PC-3 (cell line): Measurements from ENCODE around the gene IL1RAPL2. TPM values are rescaled to one million over a fixed set of nuclear protein-coding genes. Genes with fewer than 3 reads are reported as not detected.
"Not testable (repeated sequence)": the region's sequence is repeated elsewhere in the genome, so short reads cannot be mapped to it uniquely, and the experiment has no call there.

Source experiments
- ATAC-seq: fragments of 200-7000 bp; cut with Tn5 transposase; 2 replicates; pipeline ENCODE4 v1.9.1; 2020; ENCODE audit warnings: mild to moderate bottlenecking, moderate library complexity
- BruUV-seq: library from RNA; stranded (reverse); fragments of 400-500 nt; replicated peaks from 2 replicates; lab custom pipeline; 2021; lab: Mats Ljungman, UMichigan
- CTCF ChIA-PET: fragments of 300-600 bp; sonication (Branson Sonifier 250); formaldehyde crosslinking; loops from one replicate; lab custom pipeline; 2022; ENCODE audit warnings: antibody characterized with exemption; lab: Charles Lee
- POLR2A ChIA-PET: fragments of 300-600 bp; sonication (Branson Sonifier 250); formaldehyde crosslinking; loops from one replicate; lab custom pipeline; 2022; ENCODE audit warnings: antibody characterized with exemption; ENCODE audit not compliant: unreplicated experiment; lab: Charles Lee
- DNase-seq: peaks from one replicate; pipeline ENCODE4 v3.0.0-alpha.2; 2015
- H2AFZ ChIP-seq: fragments of 300-600 bp; sonication (generic); 2 replicates; pipeline ENCODE4 v1.6.0; 2016; ENCODE audit warnings: antibody characterized with exemption, low read length
- H3F3A ChIP-seq: fragments of 300-600 bp; sonication (generic); one replicate; pipeline ENCODE4 v1.6.0; 2017; ENCODE audit warnings: antibody characterized with exemption, low read length, control low read depth, mild to moderate bottlenecking; ENCODE audit not compliant: unreplicated experiment
- H3K27ac ChIP-seq: fragments of 300-600 bp; sonication (generic); 2 replicates; pipeline ENCODE4 v1.5.1; 2016; ENCODE audit warnings: mild to moderate bottlenecking, low read length
- H3K27me3 ChIP-seq: fragments of 300-600 bp; sonication (generic); 2 replicates; pipeline ENCODE4 v1.6.1; 2016; ENCODE audit warnings: low read length, mixed read lengths
- H3K36me3 ChIP-seq: fragments of 300-600 bp; sonication (generic); 2 replicates; pipeline ENCODE4 v1.6.1; 2016; ENCODE audit warnings: low read depth, mixed run types, low read length, mixed read lengths
- H3K4me1 ChIP-seq: fragments of 300-600 bp; sonication (generic); 2 replicates; pipeline ENCODE4 v1.5.1; 2016; ENCODE audit warnings: low read length; ENCODE audit not compliant: insufficient read depth
- H3K4me2 ChIP-seq: fragments of 300-600 bp; sonication (generic); 2 replicates; pipeline ENCODE4 v1.6.0; 2016; ENCODE audit warnings: low read length
- H3K4me3 ChIP-seq: fragments of 300-600 bp; sonication (generic); 2 replicates; pipeline ENCODE4 v1.5.1; 2016; ENCODE audit warnings: mild to moderate bottlenecking, low read length, mixed read lengths
- H3K79me2 ChIP-seq: fragments of 300-600 bp; sonication (generic); 2 replicates; pipeline ENCODE4 v1.6.1; 2017; ENCODE audit warnings: low read length, mixed read lengths
- H3K9ac ChIP-seq: fragments of 300-600 bp; sonication (generic); 2 replicates; pipeline ENCODE4 v1.6.0; 2016; ENCODE audit warnings: mild to moderate bottlenecking, low read length
- H3K9me2 ChIP-seq: fragments of 300-600 bp; sonication (generic); replicated peaks from 2 replicates; pipeline ENCODE4 v1.6.1; 2016; ENCODE audit warnings: mixed run types, low read length, mixed read lengths
- H3K9me3 ChIP-seq: fragments of 300-600 bp; sonication (generic); 2 replicates; pipeline ENCODE4 v1.6.1; 2016; ENCODE audit warnings: low read length, mixed read lengths
- H4K20me1 ChIP-seq: fragments of 300-600 bp; sonication (generic); 2 replicates; pipeline ENCODE4 v1.6.1; 2016; ENCODE audit warnings: low read length, mixed read lengths
- CTCF ChIP-seq: fragments of 300-600 bp; sonication (generic); conservative IDR thresholded peaks from 2 replicates; pipeline ENCODE4 v1.5.1; 2017; ENCODE audit warnings: antibody characterized with exemption, low read depth, mild to moderate bottlenecking, low read length
- EZH2 ChIP-seq: fragments of 300-600 bp; sonication (generic); IDR thresholded peaks from one replicate; pipeline ENCODE4 v1.6.1; 2017; ENCODE audit warnings: antibody characterized with exemption, mild to moderate bottlenecking, low read length; ENCODE audit not compliant: unreplicated experiment
- EZH2phosphoT487 ChIP-seq: fragments of 300-600 bp; sonication (generic); IDR thresholded peaks from 2 replicates; pipeline ENCODE4 v1.6.1; 2018; ENCODE audit warnings: mild to moderate bottlenecking, antibody characterized with exemption, low read length, borderline replicate concordance
- intact Hi-C: fragments of 100-400 bp; cut with micrococcal nuclease; formaldehyde crosslinking; loops from 2 replicates; pipeline ENCODE4 v1.9.0; 2023
- total RNA-seq: library from RNA; depleted of rRNA; stranded (reverse); fragments of >200 nt; gene quantifications from 2 replicates; pipeline ENCODE4 v1.2.3, GENCODE V29; 2014

Gene IL1RAPL2
- total RNA-seq, 1 experiment from 2014 or later = 0.62 TPM

GRCh38 chrX:104523858-104524257, 42.1 kb upstream of the IL1RAPL2 start:
- no peak overlapping the region for H3K9ac ChIP-seq
- no peaks in the 10 kb centered on the region for H3K79me2 ChIP-seq
- H3K9me2 ChIP-seq = no peaks in the 10 kb centered on the region
- H3K4me3 ChIP-seq = no peak overlapping the region
- POLR2A ChIA-PET = no interaction called here
- H4K20me1 ChIP-seq = no peaks in the 10 kb centered on the region
- no peaks in the 10 kb centered on the region for H3K27me3 ChIP-seq
- H3K4me1 ChIP-seq = 0 out of 2 replicates have a peak, but pooled peaks cover 3% of the 10 kb centered on the region
- TF ChIP-seq CTCF (no peak), EZH2 (no peak), EZH2phosphoT487 (no peak)
- H3K36me3 ChIP-seq = no peaks in the 10 kb centered on the region
- no peaks in the 10 kb centered on the region for H3F3A ChIP-seq
- H3K27ac ChIP-seq = no peak overlapping the region
- no peak overlapping the region for H2AFZ ChIP-seq
- BruUV-seq = no TSS peak
- intact Hi-C loops = no loop called here
- ATAC-seq (no peak), DNase-seq (no peak)
- no peak overlapping the region for H3K4me2 ChIP-seq
- CTCF ChIA-PET = no interaction called here
- H3K9me3 ChIP-seq = no peaks in the 10 kb centered on the region

GRCh38 chrX:104539081-104539480, 26.9 kb upstream of the IL1RAPL2 start:
- no peaks in the 10 kb centered on the region for H3K4me1 ChIP-seq
- ATAC-seq (no peak), DNase-seq (no peak)
- intact Hi-C loops = no loop called here
- no peak overlapping the region for H2AFZ ChIP-seq
- no peak for TF ChIP-seq EZH2
- TF ChIP-seq EZH2phosphoT487 = no peak
- TF ChIP-seq CTCF = no peak
- no peaks in the 10 kb centered on the region for H3K27me3 ChIP-seq
- no peaks in the 10 kb centered on the region for H3K79me2 ChIP-seq
- H3F3A ChIP-seq = no peaks in the 10 kb centered on the region
- no peak overlapping the region for H3K4me3 ChIP-seq
- POLR2A ChIA-PET = no interaction called here
- no peaks in the 10 kb centered on the region for H4K20me1 ChIP-seq
- CTCF ChIA-PET = no interaction called here
- no peak overlapping the region for H3K9ac ChIP-seq
- H3K9me3 ChIP-seq = no peaks in the 10 kb centered on the region
- no peak overlapping the region for H3K4me2 ChIP-seq
- H3K9me2 ChIP-seq = no peaks in the 10 kb centered on the region
- BruUV-seq = no TSS peak
- no peak overlapping the region for H3K27ac ChIP-seq
- H3K36me3 ChIP-seq = no peaks in the 10 kb centered on the region

GRCh38 chrX:104542447-104542846, 23.6 kb upstream of the IL1RAPL2 start:
- H3F3A ChIP-seq, H4K20me1 ChIP-seq, H3K36me3 ChIP-seq, intact Hi-C loops, POLR2A ChIA-PET, H3K9me3 ChIP-seq, H3K4me2 ChIP-seq, DNase-seq, H3K27me3 ChIP-seq, ATAC-seq, CTCF ChIA-PET, H3K4me3 ChIP-seq, H3K4me1 ChIP-seq, H3K79me2 ChIP-seq, H3K9ac ChIP-seq, H3K27ac ChIP-seq, H2AFZ ChIP-seq, BruUV-seq, H3K9me2 ChIP-seq: not testable (repeated sequence)
